ENCODE results near the gene FAM240B. TPM values are rescaled to one million over a fixed set of nuclear protein-coding genes. Genes with fewer than 3 reads are reported as not detected.

FAM240B gene
- total RNA-seq (2011; cell fraction: chromatin; rRNA removed; ENCODE audit: low replicate concordance), result not detected in 2 replicates
- not detected in 2 replicates for total RNA-seq (2011; cell fraction: nucleolus; rRNA removed)
- total RNA-seq (2011; cell fraction: nucleoplasm; rRNA removed), result not detected in 2 replicates
- not detected in 2 replicates for total RNA-seq (2014; rRNA removed)
- not detected in 2 replicates for total RNA-seq (2014; rRNA removed; fragmentation: Illumina TruSeq; extraction: Trizol)
- not detected in 2 replicates for total RNA-seq (2015; rRNA removed; fragmentation: Illumina TruSeq; extraction: Trizol)
- not detected in 2 replicates for total RNA-seq (2021)
- polyA plus RNA-seq (2011; rRNA removed), result not detected in 2 replicates
- not detected in 2 replicates for polyA plus RNA-seq (2011; cell fraction: cytosol; rRNA removed)
- polyA plus RNA-seq (2011; cell fraction: nucleus; rRNA removed), result not detected in 2 replicates
- not detected in 2 replicates for polyA plus RNA-seq (2012)
- not detected in 2 replicates for polyA plus RNA-seq (2014; fragmentation: Illumina TruSeq; extraction: Trizol)
- not detected for polyA plus RNA-seq (2014; fragmentation: Nextera tagmentation; extraction: Ambion mirVana)
- not detected in 2 replicates for polyA plus RNA-seq (2014; rRNA removed)
- not detected in 2 replicates for polyA minus RNA-seq (2011; rRNA and poly(A)+ RNA removed)
- not detected in 2 replicates for polyA minus RNA-seq (2011; cell fraction: cytosol; rRNA and poly(A)+ RNA removed)
- polyA minus RNA-seq (2011; cell fraction: nucleus; rRNA and poly(A)+ RNA removed), result not detected in 2 replicates
- not detected for Bru-seq, nascent RNA
- BruChase-seq, experiment 1, labeled RNA remaining after a 2-hour chase, result not detected
- not detected for BruChase-seq, experiment 2, labeled RNA remaining after a 6-hour chase
- long read RNA-seq, experiment 1, result 0 reads
- long read RNA-seq, experiment 2, result 0 reads
- long read RNA-seq, experiment 3, result 0 reads

DNA sequence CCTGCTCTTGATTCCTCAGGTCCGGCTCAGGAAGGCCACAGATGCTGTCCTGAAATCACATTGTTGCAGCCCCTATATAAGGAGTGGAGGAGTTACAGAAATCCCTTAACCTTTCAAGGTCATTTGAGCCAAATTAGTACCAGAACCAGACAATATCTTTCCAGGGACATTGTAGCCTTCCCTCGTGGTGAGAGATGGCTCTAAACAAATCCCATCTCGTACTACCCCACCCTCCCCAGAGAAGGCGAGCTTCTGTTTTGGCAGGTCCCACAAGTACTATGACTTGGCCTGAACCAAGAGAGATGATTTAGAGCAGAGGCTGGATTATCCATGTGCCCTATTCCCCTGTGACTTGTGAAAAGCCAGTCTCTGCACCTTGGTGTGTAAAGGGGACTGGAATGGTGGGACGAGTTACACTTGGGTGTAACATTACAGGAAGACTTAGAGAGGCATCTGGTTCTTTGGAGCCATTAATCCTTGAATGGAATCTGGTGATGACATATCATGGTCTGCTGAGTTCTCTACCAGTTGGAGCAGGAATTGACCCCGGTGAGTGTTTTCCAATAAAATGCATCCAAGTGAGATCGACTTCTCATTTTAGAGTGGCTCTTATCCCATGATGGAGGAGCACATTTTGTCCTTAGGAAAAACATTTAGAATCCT lies at the start of gene FAM240B:
Gene FAM240B, minus strand, starts transcription at position 51 of the 663 bp plus-strand sequence. CDS start 16,134 bp downstream, outside the sequence.
- ChIA-PET POLR2A (no interaction called here), CTCF (ENCODE audit: low intra/inter-chr PET ratio) (no interaction called here)
- TF ChIP-seq EP300 (IDR thresholded peaks at IDR 0.05; ENCODE audit: low read length) (no peak), HCFC1 (IDR thresholded peaks at IDR 0.05; ENCODE audit: low read depth, low read length) (no peak), C11orf30 (IDR thresholded peaks at IDR 0.05; ENCODE audit: low read depth) (no peak), ZKSCAN1 (IDR thresholded peaks at IDR 0.05; ENCODE audit: low read depth, low read length) (no peak), ZZZ3 (IDR thresholded peaks at IDR 0.05) (no peak), OTX1 (CRISPR knock-in tag; IDR thresholded peaks at IDR 0.05) (no peak), FOXA3 (CRISPR knock-in tag; conservative IDR thresholded peaks at IDR 0.05 in 1 of 2, IDR thresholded peaks at IDR 0.05 in 1 of 2) (no peak), PHF8 (IDR thresholded peaks at IDR 0.05; ENCODE audit: borderline replicate concordance, low read length) (no peak), ATF6 (CRISPR knock-in tag; IDR thresholded peaks at IDR 0.05) (no peak), HNRNPK (IDR thresholded peaks at IDR 0.05; ENCODE audit: low read depth, low read length, poor library complexity, severe bottlenecking) (no peak), MYC (IDR thresholded peaks at IDR 0.05; ENCODE audit: low read depth, low read length) (no peak), MYC (CRISPR knock-in tag; IDR thresholded peaks at IDR 0.05; ENCODE audit: borderline replicate concordance, low read depth) (no peak), NFXL1 (CRISPR knock-in tag; IDR thresholded peaks at IDR 0.05) (no peak)
- TF ChIP-seq, protein P1, sequence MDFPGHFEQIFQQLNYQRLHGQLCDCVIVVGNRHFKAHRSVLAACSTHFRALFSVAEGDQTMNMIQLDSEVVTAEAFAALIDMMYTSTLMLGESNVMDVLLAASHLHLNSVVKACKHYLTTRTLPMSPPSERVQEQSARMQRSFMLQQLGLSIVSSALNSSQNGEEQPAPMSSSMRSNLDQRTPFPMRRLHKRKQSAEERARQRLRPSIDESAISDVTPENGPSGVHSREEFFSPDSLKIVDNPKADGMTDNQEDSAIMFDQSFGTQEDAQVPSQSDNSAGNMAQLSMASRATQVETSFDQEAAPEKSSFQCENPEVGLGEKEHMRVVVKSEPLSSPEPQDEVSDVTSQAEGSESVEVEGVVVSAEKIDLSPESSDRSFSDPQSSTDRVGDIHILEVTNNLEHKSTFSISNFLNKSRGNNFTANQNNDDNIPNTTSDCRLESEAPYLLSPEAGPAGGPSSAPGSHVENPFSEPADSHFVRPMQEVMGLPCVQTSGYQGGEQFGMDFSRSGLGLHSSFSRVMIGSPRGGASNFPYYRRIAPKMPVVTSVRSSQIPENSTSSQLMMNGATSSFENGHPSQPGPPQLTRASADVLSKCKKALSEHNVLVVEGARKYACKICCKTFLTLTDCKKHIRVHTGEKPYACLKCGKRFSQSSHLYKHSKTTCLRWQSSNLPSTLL (IDR thresholded peaks at IDR 0.05), result no peak

More for the DNA sequence above, at the start of gene FAM240B:
- H3K79me2 ChIP-seq (ENCODE audit: control insufficient read depth, insufficient read depth, low read length), result no peaks in the 10 kb centered on the region
- H3K36me3 ChIP-seq (ENCODE audit: control insufficient read depth, insufficient read depth, low read length), result no peaks in the 10 kb centered on the region
- BruUV-seq (replicated peaks), result no TSS peak
- no peak within 1 kb of the TSS for H3K4me3 ChIP-seq
- no peaks in the 10 kb centered on the region for H3K4me1 ChIP-seq (replicated peaks in 1 of 2; ENCODE audit: control insufficient read depth in 2 of 2, insufficient read depth in 2 of 2, low read length in 2 of 2)
- intact Hi-C loops (cut with micrococcal nuclease) (loop anchor here (10.0 kb wide), 1 partner anchor 75 kb away; no protein-coding TSS in a partner anchor), in situ Hi-C loops (cut with MboI) (no loop called here)
- no peak within 1 kb of the TSS for H3K27ac ChIP-seq (ENCODE audit: extremely low read depth, low read depth, low read length)
- H3K9me1 ChIP-seq (ENCODE audit: control insufficient read depth, insufficient read depth, low read length), result no peaks in the 10 kb centered on the region
- H2AFZ ChIP-seq (ENCODE audit: low read depth, low read length), result no peak within 1 kb of the TSS
- H3K9ac ChIP-seq (ENCODE audit: insufficient read depth in 1 of 2, low read depth in 2 of 2, low read length in 2 of 2), result no peak within 1 kb of the TSS
- DNase-seq (ENCODE audit: extremely low read depth in 1 of 4, low spot score in 3 of 4), result no peak
- H3K4me2 ChIP-seq (ENCODE audit: insufficient read depth, low read length), result no peak within 1 kb of the TSS
- ATAC-seq, result no peak
- FAIRE-seq, result no peak
- 0% methylated on average over 7 of the region's 7 CpGs for WGBS (ENCODE audit: insufficient coverage, low coverage, missing lambda C conversion rate)
- H4K20me1 ChIP-seq (replicated peaks; ENCODE audit: control insufficient read depth, insufficient read depth, low read length), result no peaks in the 10 kb centered on the region
- no peaks in the 10 kb centered on the region for H3K9me3 ChIP-seq (replicated peaks; ENCODE audit: control insufficient read depth, insufficient read depth, low read depth, low read length)
- no peaks in the 10 kb centered on the region for H3K27me3 ChIP-seq (ENCODE audit: control insufficient read depth in 2 of 2, insufficient read depth in 2 of 2, low read length in 2 of 2)

Data from K562 (cell line).